Activated CD8-positive, alpha-beta T cell treated with anti-CD3 and anti-CD28 coated beads for 36 hours (primary cell): Measurements from ENCODE around the gene GPR85. TPM values are rescaled to one million over a fixed set of nuclear protein-coding genes. Genes with fewer than 3 reads are reported as not detected.
"Not testable (repeated sequence)": the region's sequence is repeated elsewhere in the genome, so short reads cannot be mapped to it uniquely, and the experiment has no call there.

Experiments
- ATAC-seq: fragments of 200-7000 bp; cut with Tn5 transposase; one replicate; pipeline ENCODE4 v1.10.0; 2021; ENCODE audit warnings: mild to moderate bottlenecking, moderate library complexity
- CTCF ChIA-PET: fragments of 350-600 bp; sonication (Branson Sonifier 250); formaldehyde crosslinking; loops from one replicate; lab custom pipeline; 2021; ENCODE audit warnings: antibody characterized with exemption; lab: Charles Lee
- POLR2A ChIA-PET: fragments of 350-600 bp; sonication (Branson Sonifier 250); formaldehyde crosslinking; loops from one replicate; lab custom pipeline; 2021; ENCODE audit warnings: antibody characterized with exemption; lab: Charles Lee
- DNase-seq: peaks from one replicate; pipeline ENCODE4 v3.0.0-alpha.2; 2020
- H3K27ac Mint-ChIP-seq: one replicate; pipeline ENCODE4 v1.8.0; 2021; ENCODE audit warnings: mild to moderate bottlenecking, mixed read lengths
- H3K27me3 Mint-ChIP-seq: one replicate; pipeline ENCODE4 v1.8.0; 2021; ENCODE audit warnings: mixed read lengths
- H3K36me3 Mint-ChIP-seq: one replicate; pipeline ENCODE4 v1.8.0; 2021; ENCODE audit warnings: low read depth, mixed read lengths
- H3K4me1 Mint-ChIP-seq: one replicate; pipeline ENCODE4 v1.8.0; 2021; ENCODE audit warnings: low read depth, mixed read lengths
- H3K4me3 Mint-ChIP-seq: one replicate; pipeline ENCODE4 v1.8.0; 2021; ENCODE audit warnings: mild to moderate bottlenecking, moderate library complexity, mixed read lengths
- H3K9me3 Mint-ChIP-seq: one replicate; pipeline ENCODE4 v1.8.0; 2021; ENCODE audit warnings: mixed read lengths
- intact Hi-C: fragments of 100-400 bp; cut with micrococcal nuclease; formaldehyde crosslinking; loops from one replicate; pipeline ENCODE4 v1.10.0; 2022
- total RNA-seq, 2 experiments: library from RNA; stranded (reverse); gene quantifications; one replicate each; pipeline ENCODE4 v1.2.3, GENCODE V29; 2021
- TF ChIP-seq, protein P1 (sequence below): fragments of 200-600 bp; IDR thresholded peaks from one replicate; pipeline ENCODE4 v1.8.0; 2022; ENCODE audit warnings: antibody characterized with exemption, mild to moderate bottlenecking

The GPR85 gene
- total RNA-seq, 2 experiments from 2014 or later = not detected

GRCh38 chr7:113122744-113123143 is 36.1 kb upstream of the GPR85 start:
- no peak overlapping the region for H3K4me3 Mint-ChIP-seq
- intact Hi-C loops = no loop called here
- ChIA-PET CTCF (no interaction called here), POLR2A (no interaction called here)
- no peaks in the 10 kb centered on the region for H3K9me3 Mint-ChIP-seq
- peaks cover 5% of the 10 kb centered on the region for H3K36me3 Mint-ChIP-seq
- peak overlapping the region; percentile 21 for H3K27ac Mint-ChIP-seq
- H3K4me1 Mint-ChIP-seq = peaks cover 17% of the 10 kb centered on the region
- DNase-seq = no peak
- H3K27me3 Mint-ChIP-seq = peaks cover 2% of the 10 kb centered on the region
- TF ChIP-seq, protein P1, sequence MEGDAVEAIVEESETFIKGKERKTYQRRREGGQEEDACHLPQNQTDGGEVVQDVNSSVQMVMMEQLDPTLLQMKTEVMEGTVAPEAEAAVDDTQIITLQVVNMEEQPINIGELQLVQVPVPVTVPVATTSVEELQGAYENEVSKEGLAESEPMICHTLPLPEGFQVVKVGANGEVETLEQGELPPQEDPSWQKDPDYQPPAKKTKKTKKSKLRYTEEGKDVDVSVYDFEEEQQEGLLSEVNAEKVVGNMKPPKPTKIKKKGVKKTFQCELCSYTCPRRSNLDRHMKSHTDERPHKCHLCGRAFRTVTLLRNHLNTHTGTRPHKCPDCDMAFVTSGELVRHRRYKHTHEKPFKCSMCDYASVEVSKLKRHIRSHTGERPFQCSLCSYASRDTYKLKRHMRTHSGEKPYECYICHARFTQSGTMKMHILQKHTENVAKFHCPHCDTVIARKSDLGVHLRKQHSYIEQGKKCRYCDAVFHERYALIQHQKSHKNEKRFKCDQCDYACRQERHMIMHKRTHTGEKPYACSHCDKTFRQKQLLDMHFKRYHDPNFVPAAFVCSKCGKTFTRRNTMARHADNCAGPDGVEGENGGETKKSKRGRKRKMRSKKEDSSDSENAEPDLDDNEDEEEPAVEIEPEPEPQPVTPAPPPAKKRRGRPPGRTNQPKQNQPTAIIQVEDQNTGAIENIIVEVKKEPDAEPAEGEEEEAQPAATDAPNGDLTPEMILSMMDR = no peak
- ATAC-seq = peak; percentile 20

DNA sequence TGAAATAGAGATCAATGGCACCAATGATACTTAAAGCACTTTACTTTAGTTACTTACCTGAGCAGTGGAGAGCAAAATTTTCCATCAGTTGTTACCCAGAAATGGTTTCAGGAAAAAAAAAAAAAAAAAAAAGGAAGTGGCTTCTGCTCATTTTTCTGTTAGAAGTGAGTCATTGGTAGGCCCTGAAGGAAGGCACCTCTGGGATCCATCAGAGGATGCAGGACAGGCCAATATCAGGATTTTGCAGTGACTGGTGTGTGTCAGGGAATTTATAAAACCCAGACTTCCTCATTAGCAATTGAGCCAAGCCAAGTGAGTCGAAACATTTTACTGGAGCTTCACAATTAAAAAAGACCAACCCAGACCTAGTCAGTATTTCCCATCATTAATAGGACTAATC is 34.0 kb upstream of the GPR85 start:
- no peak overlapping the region for H3K27ac Mint-ChIP-seq
- DNase-seq (no peak), ATAC-seq (no peak)
- H3K36me3 Mint-ChIP-seq = peaks cover 17% of the 10 kb centered on the region
- CTCF ChIA-PET = interaction anchor here (0.8 to 2.1 kb wide), 3 partner anchors 9 to 39 kb away, joined by 3 to 4 read pairs (median 3); no protein-coding TSS in a partner anchor
- POLR2A ChIA-PET = no interaction called here
- H3K4me3 Mint-ChIP-seq = no peak overlapping the region
- no peaks in the 10 kb centered on the region for H3K27me3 Mint-ChIP-seq
- peaks cover 24% of the 10 kb centered on the region for H3K4me1 Mint-ChIP-seq
- TF ChIP-seq, protein P1 = no peak
- intact Hi-C loops = no loop called here
- H3K9me3 Mint-ChIP-seq = no peaks in the 10 kb centered on the region

DNA sequence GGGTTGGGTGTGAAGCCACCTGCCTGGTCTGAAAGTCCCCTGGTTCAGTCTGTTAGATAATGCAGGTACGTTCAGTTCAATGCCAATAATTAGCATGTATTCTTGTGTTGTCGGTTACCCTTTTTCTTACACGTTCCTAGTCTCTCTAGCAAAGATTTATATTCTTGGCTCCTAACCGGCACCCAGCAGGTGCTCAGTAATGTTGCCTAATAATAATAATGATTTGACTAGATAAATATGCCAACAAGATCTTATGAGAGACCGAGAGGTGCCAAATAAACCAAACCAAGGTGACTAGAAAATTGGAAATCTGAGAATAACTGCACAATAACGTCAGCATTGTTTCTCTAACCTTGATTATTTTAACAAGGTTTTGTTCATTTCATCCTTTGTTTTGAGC is 32.8 kb upstream of the GPR85 start:
- ChIA-PET CTCF (interaction anchor here (1.0 to 2.1 kb wide), 3 partner anchors 11 to 43 kb away, joined by 3 to 5 read pairs (median 4); no protein-coding TSS in a partner anchor), POLR2A (no interaction called here)
- TF ChIP-seq, protein P1 = no peak
- DNase-seq = no peak
- peaks cover 21% of the 10 kb centered on the region for H3K36me3 Mint-ChIP-seq
- H3K27ac Mint-ChIP-seq = no peak overlapping the region
- H3K27me3 Mint-ChIP-seq = no peaks in the 10 kb centered on the region
- peaks cover 24% of the 10 kb centered on the region for H3K4me1 Mint-ChIP-seq
- intact Hi-C loops = loop anchor here (2.0 kb wide), 1 partner anchor 179 kb away; no protein-coding TSS in a partner anchor
- no peak for ATAC-seq
- no peaks in the 10 kb centered on the region for H3K9me3 Mint-ChIP-seq
- peak overlapping the region; percentile 87 for H3K4me3 Mint-ChIP-seq

DNA sequence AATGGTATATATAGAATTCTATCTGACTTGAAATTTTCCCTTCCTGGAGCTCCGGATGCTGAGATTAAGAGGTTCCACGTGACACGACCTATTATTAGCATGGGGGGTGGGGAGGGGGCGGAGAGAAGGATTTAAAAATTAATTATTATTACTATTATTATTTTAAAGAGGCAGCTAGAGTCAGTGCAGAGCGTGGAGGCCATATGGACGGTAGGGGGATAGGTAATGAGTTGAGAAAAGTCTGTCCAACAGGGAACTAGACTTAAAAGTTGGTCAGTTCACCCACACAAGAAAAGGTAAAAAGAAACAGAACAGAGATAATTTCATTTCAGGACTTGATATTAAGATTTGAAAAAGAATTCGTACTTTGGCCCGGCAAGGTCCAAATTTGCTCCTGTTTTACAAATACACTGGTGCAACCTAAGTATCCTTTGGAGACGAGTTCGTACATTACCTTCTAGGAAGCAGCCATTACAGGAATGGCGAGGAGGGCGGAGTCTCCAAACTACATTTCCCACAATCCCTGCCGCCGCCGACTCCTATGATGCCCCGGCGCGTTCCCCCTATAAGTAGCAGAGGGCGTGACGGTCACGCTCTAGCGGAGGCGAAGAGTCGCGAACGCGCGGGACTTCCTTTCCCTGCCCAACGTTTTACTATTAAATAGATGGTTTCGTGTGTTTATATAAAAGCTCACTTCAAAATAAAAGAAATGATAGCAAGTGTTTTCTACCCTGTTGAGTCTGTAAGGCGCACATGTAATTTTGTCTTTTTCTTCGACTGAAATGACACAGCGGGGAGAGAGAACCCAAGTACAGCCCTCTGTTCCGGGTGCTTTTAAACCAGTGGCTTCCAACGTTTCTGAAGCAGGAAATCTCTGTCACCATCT is 31.7 kb upstream of the GPR85 start, which contains the start of gene SMIM30:
Gene SMIM30, minus strand, starts transcription at position 481 of the 886 bp plus-strand sequence. CDS start 976 bp downstream, outside the sequence.
- Mint-ChIP-seq H3K27me3 (no peaks in the 10 kb centered on the region), H3K9me3 (no peaks in the 10 kb centered on the region), H3K4me3 (peak within 1 kb of the TSS; percentile 87), H3K36me3 (peaks cover 27% of the 10 kb centered on the region), H3K27ac (peak within 1 kb of the TSS; percentile 93), H3K4me1 (peaks cover 24% of the 10 kb centered on the region)
- ChIA-PET POLR2A (no interaction called here), CTCF (no interaction called here)
- TF ChIP-seq, protein P1 = no peak
- DNase-seq = peak; percentile 95
- ATAC-seq = peak; percentile 100
- intact Hi-C loops = loop anchor here (2.0 kb wide), 1 partner anchor 178 kb away; no protein-coding TSS in a partner anchor

- ATAC-seq, intact Hi-C loops: not testable (repeated sequence)
- H3K27ac Mint-ChIP-seq = peak overlapping the region; percentile 74
Observed at GRCh38 chr7:113117374-113117774, 30.7 kb upstream of the GPR85 start.

More at GRCh38 chr7:113117374-113117774, 30.7 kb upstream of the GPR85 start:
- H3K9me3 Mint-ChIP-seq, H3K27me3 Mint-ChIP-seq, POLR2A ChIA-PET, CTCF ChIA-PET: not testable (repeated sequence)
- DNase-seq = peak; percentile 45
- H3K4me1 Mint-ChIP-seq = peaks cover 19% of the 10 kb centered on the region
- H3K36me3 Mint-ChIP-seq = peaks cover 27% of the 10 kb centered on the region
- peak overlapping the region; percentile 87 for H3K4me3 Mint-ChIP-seq
